ENCODE results near the gene FAM83G. TPM values are rescaled to one million over a fixed set of nuclear protein-coding genes. Genes with fewer than 3 reads are reported as not detected.

Gene FAM83G
- total and polyA plus RNA-seq, 9 donors, result 0.93 to 5.1 (median 2.3) TPM

GRCh38 chr17:19000531-19001325, 3.8 kb downstream of the FAM83G start:
- H3K27me3 ChIP-seq, result no peaks in the 10 kb centered on the region
- H3K36me3 ChIP-seq, result no peaks in the 10 kb centered on the region
- peak overlapping the region; percentile 24 to 55 for H3K27ac ChIP-seq
- no peak for TF ChIP-seq EP300 (IDR thresholded peaks at IDR 0.05)
- no peak for TF ChIP-seq POLR2A (IDR thresholded peaks at IDR 0.05)
- TF ChIP-seq, protein P1, sequence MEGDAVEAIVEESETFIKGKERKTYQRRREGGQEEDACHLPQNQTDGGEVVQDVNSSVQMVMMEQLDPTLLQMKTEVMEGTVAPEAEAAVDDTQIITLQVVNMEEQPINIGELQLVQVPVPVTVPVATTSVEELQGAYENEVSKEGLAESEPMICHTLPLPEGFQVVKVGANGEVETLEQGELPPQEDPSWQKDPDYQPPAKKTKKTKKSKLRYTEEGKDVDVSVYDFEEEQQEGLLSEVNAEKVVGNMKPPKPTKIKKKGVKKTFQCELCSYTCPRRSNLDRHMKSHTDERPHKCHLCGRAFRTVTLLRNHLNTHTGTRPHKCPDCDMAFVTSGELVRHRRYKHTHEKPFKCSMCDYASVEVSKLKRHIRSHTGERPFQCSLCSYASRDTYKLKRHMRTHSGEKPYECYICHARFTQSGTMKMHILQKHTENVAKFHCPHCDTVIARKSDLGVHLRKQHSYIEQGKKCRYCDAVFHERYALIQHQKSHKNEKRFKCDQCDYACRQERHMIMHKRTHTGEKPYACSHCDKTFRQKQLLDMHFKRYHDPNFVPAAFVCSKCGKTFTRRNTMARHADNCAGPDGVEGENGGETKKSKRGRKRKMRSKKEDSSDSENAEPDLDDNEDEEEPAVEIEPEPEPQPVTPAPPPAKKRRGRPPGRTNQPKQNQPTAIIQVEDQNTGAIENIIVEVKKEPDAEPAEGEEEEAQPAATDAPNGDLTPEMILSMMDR (IDR thresholded peaks at IDR 0.05), result no peak
- no peak overlapping the region for H3K4me3 ChIP-seq
- H3K4me1 ChIP-seq (ENCODE audit: insufficient read depth), result no peaks in the 10 kb centered on the region
- 44 to 65% (median 52%) methylated on average over 17 of the region's 17 CpGs for WGBS, 3 donors
- intact Hi-C loops (cut with DNase I), result no loop called here
- H3K9me3 ChIP-seq, result no peaks in the 10 kb centered on the region
- peak in 4 of 5 donors; percentile 43 to 69 (median 60) for DNase-seq

- no peak overlapping the region for H3K27ac ChIP-seq
- intact Hi-C loops (cut with DNase I), result no loop called here
- TF ChIP-seq POLR2A (IDR thresholded peaks at IDR 0.05) (no peak), EP300 (IDR thresholded peaks at IDR 0.05) (no peak)
- TF ChIP-seq, protein P1 (IDR thresholded peaks at IDR 0.05), result no peak
- H3K27me3 ChIP-seq, result no peaks in the 10 kb centered on the region
- no peak overlapping the region for H3K4me3 ChIP-seq
- no peaks in the 10 kb centered on the region for H3K4me1 ChIP-seq (ENCODE audit: insufficient read depth)
- 73 to 86% (median 81%) methylated on average over 6 of the region's 6 CpGs for WGBS, 3 donors
- H3K36me3 ChIP-seq, result no peaks in the 10 kb centered on the region
- no peaks in the 10 kb centered on the region for H3K9me3 ChIP-seq
- DNase-seq, result no peak
Measured at GRCh38 chr17:18999911-19000310, 4.7 kb downstream of the FAM83G start.

DNA sequence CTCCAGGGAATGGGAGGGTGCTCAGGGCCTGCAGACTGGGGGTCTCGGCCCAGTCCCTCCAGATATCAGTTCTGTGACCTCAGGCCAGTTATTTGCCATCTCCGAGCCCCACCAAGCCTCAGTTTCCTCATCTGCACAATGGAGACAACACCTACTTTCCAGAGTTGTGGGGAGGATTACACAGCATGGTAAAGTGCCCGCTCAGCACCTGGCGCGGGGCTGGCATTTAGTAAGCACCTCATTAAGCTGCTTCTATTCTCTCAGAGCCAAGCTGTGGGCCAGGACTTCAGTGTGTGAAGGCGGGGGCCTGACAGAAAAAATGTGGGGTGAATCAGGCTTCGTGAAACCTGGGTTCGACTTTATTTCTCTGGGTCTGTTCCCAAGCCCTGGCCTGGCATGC, 5.2 kb downstream of the FAM83G start:
- no peak overlapping the region for H3K27ac ChIP-seq
- H3K4me3 ChIP-seq, result no peak overlapping the region
- TF ChIP-seq, protein P1 (IDR thresholded peaks at IDR 0.05), result no peak
- no peak for TF ChIP-seq EP300 (IDR thresholded peaks at IDR 0.05)
- TF ChIP-seq POLR2A (IDR thresholded peaks at IDR 0.05), result no peak
- H3K27me3 ChIP-seq, result no peaks in the 10 kb centered on the region
- no peaks in the 10 kb centered on the region for H3K9me3 ChIP-seq
- intact Hi-C loops (cut with DNase I), result no loop called here
- no peak for DNase-seq
- no peaks in the 10 kb centered on the region for H3K36me3 ChIP-seq
- WGBS, 3 donors, result 92 to 96% (median 95%) methylated on average over 8 of the region's 8 CpGs
- H3K4me1 ChIP-seq (ENCODE audit: insufficient read depth), result no peaks in the 10 kb centered on the region

- H3K27ac ChIP-seq, result no peak overlapping the region
- WGBS, 3 donors, result 54 to 67% (median 57%) methylated on average over 6 of the region's 6 CpGs
Measured at GRCh38 chr17:18997650-18998196, 6.8 kb downstream of the FAM83G start.

More at GRCh38 chr17:18997650-18998196, 6.8 kb downstream of the FAM83G start:
- Histone ChIP-seq H3K9me3 (no peaks in the 10 kb centered on the region), H3K4me3 (no peak overlapping the region), H3K27me3 (no peaks in the 10 kb centered on the region), H3K36me3 (no peaks in the 10 kb centered on the region), H3K4me1 (ENCODE audit: insufficient read depth) (peaks cover 2% of the 10 kb centered on the region)
- no peak for TF ChIP-seq POLR2A (IDR thresholded peaks at IDR 0.05)
- no peak for TF ChIP-seq EP300 (IDR thresholded peaks at IDR 0.05)
- TF ChIP-seq, protein P1 (IDR thresholded peaks at IDR 0.05), result no peak
- intact Hi-C loops (cut with DNase I), result no loop called here
- no peak for DNase-seq

All from ovary (tissue), 9 donors.